GM19397 (cell line): ENCODE data around the gene TBX4.
"Not testable (repeated sequence)": the region's sequence is repeated elsewhere in the genome, so short reads cannot be mapped to it uniquely, and the experiment has no call there.

ENCODE experiments used
- ATAC-seq: cut with Tn5 transposase; IDR thresholded peaks from one replicate; pipeline ENCODE4 v1.9.1; 2021; ENCODE audit warnings: mild to moderate bottlenecking, moderate library complexity; ENCODE audit not compliant: unreplicated experiment

TBX4 gene

GRCh38 chr17:61427567-61427966 lies 24.7 kb upstream of the TBX4 start:
- ATAC-seq = no peak

- ATAC-seq = no peak
These were observed 22.9 kb upstream of the TBX4 start for GRCh38 chr17:61429274-61429673.

GRCh38 chr17:61429831-61430230 lies 22.4 kb upstream of the TBX4 start:
- not testable (repeated sequence) for ATAC-seq

GRCh38 chr17:61431594-61432311 lies 20.5 kb upstream of the TBX4 start:
- no peak for ATAC-seq

GRCh38 chr17:61436273-61436672 lies 15.9 kb upstream of the TBX4 start:
- no peak for ATAC-seq

- no peak for ATAC-seq
These were observed 15.1 kb upstream of the TBX4 start for GRCh38 chr17:61436995-61437704.

- ATAC-seq = no peak
These were observed 11.5 kb upstream of the TBX4 start for GRCh38 chr17:61440697-61441096.

- ATAC-seq = not testable (repeated sequence)
These were observed 10.7 kb upstream of the TBX4 start for GRCh38 chr17:61441507-61441906.

- ATAC-seq = no peak
These were observed 10.0 kb upstream of the TBX4 start for GRCh38 chr17:61442136-61442775.

- no peak for ATAC-seq
These were observed 9.2 kb upstream of the TBX4 start for GRCh38 chr17:61442878-61443474.

- ATAC-seq = no peak
These were observed 8.7 kb upstream of the TBX4 start for GRCh38 chr17:61443475-61443882.

GRCh38 chr17:61444075-61444474 lies 8.1 kb upstream of the TBX4 start:
- no peak for ATAC-seq

GRCh38 chr17:61444831-61445230 lies 7.4 kb upstream of the TBX4 start:
- no peak for ATAC-seq

GRCh38 chr17:61447358-61447757 lies 4.9 kb upstream of the TBX4 start:
- ATAC-seq = no peak

- no peak for ATAC-seq
These were observed 4.2 kb upstream of the TBX4 start for GRCh38 chr17:61448042-61448441.

GRCh38 chr17:61449140-61449539 lies 3.1 kb upstream of the TBX4 start:
- not testable (repeated sequence) for ATAC-seq

GRCh38 chr17:61449707-61450640 lies 2.2 kb upstream of the TBX4 start:
- no peak for ATAC-seq

- ATAC-seq = no peak
These were observed 1.3 kb upstream of the TBX4 start for GRCh38 chr17:61450641-61451537.

- ATAC-seq = no peak
These were observed 503 bp upstream of the TBX4 start for GRCh38 chr17:61451538-61452300.
